ENCODE data around the gene USP30. TPM values are rescaled to one million over a fixed set of nuclear protein-coding genes. Genes with fewer than 3 reads are reported as not detected.

USP30 gene
- total RNA-seq, 1 donor: 10.1 TPM

DNA sequence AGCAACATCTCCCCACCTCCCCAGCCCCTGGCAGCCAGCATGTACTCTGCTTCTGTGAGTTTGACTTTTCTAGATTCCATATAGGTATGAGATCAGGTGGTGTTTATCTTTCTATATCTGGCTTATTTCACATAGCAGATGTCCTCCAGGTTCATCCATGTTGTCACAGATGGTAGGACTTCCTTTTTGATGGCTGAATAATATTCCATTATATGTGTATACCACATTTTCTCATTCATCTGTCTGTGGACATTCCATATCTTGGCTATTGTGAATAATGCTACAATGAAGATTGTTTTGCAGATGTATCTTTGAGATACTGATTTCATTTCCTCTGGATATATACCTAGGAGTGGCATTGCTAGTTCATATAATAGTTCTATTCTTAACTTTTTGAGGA lies 22.5 kb downstream of the USP30 start:
- Histone ChIP-seq H4K20me1 (ENCODE audit: insufficient read depth, low read length) (no peaks in the 10 kb centered on the region), H2AFZ (ENCODE audit: low read length) (no peak overlapping the region), H3K27ac (ENCODE audit: low read depth, low read length) (no peak overlapping the region), H3K36me3 (ENCODE audit: insufficient read depth, low read length) (peaks cover 21% of the 10 kb centered on the region), H3K9me3 (ENCODE audit: low read depth, low read length) (no peaks in the 10 kb centered on the region), H3K4me3 (ENCODE audit: insufficient read depth, low read length) (no peak overlapping the region), H3K4me1 (ENCODE audit: insufficient read depth, low read length) (no peaks in the 10 kb centered on the region), H3K27me3 (ENCODE audit: insufficient read depth, low read length) (no peaks in the 10 kb centered on the region), H3K4me2 (ENCODE audit: insufficient read depth, low read length) (no peak overlapping the region), H3K79me2 (ENCODE audit: insufficient read depth, low read length) (no peaks in the 10 kb centered on the region)
- TF ChIP-seq, protein P1, sequence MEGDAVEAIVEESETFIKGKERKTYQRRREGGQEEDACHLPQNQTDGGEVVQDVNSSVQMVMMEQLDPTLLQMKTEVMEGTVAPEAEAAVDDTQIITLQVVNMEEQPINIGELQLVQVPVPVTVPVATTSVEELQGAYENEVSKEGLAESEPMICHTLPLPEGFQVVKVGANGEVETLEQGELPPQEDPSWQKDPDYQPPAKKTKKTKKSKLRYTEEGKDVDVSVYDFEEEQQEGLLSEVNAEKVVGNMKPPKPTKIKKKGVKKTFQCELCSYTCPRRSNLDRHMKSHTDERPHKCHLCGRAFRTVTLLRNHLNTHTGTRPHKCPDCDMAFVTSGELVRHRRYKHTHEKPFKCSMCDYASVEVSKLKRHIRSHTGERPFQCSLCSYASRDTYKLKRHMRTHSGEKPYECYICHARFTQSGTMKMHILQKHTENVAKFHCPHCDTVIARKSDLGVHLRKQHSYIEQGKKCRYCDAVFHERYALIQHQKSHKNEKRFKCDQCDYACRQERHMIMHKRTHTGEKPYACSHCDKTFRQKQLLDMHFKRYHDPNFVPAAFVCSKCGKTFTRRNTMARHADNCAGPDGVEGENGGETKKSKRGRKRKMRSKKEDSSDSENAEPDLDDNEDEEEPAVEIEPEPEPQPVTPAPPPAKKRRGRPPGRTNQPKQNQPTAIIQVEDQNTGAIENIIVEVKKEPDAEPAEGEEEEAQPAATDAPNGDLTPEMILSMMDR (IDR thresholded peaks at IDR 0.05; ENCODE audit: extremely low read depth, low read depth, low read length): no peak
- no peak for DNase-seq (ENCODE audit: insufficient read length, low spot score, missing footprints)

DNA sequence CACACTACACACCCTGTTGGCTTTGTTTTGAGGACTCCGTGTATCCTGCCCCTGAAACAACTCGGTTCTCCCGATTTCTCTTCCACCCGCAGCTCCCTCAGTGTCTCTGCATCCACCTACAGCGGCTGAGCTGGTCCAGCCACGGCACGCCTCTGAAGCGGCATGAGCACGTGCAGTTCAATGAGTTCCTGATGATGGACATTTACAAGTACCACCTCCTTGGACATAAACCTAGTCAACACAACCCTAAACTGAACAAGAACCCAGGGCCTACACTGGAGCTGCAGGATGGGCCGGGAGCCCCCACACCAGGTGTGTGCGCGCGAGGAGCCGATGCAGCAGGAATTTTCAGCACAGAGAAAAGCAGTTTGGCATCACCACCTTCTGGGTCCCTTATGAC lies 30.4 kb downstream of the USP30 start:
- H3K27me3 ChIP-seq (ENCODE audit: insufficient read depth, low read length): no peaks in the 10 kb centered on the region
- no peaks in the 10 kb centered on the region for H4K20me1 ChIP-seq (ENCODE audit: insufficient read depth, low read length)
- H3K27ac ChIP-seq (ENCODE audit: low read depth, low read length): no peak overlapping the region
- H3K79me2 ChIP-seq (ENCODE audit: insufficient read depth, low read length): no peaks in the 10 kb centered on the region
- H3K36me3 ChIP-seq (ENCODE audit: insufficient read depth, low read length): peaks cover 40% of the 10 kb centered on the region
- no peak for DNase-seq (ENCODE audit: insufficient read length, low spot score, missing footprints)
- no peak overlapping the region for H2AFZ ChIP-seq (ENCODE audit: low read length)
- no peak overlapping the region for H3K4me2 ChIP-seq (ENCODE audit: insufficient read depth, low read length)
- TF ChIP-seq, protein P1 (IDR thresholded peaks at IDR 0.05; ENCODE audit: extremely low read depth, low read depth, low read length): no peak
- no peak overlapping the region for H3K4me3 ChIP-seq (ENCODE audit: insufficient read depth, low read length)
- H3K4me1 ChIP-seq (ENCODE audit: insufficient read depth, low read length): no peaks in the 10 kb centered on the region
- no peaks in the 10 kb centered on the region for H3K9me3 ChIP-seq (ENCODE audit: low read depth, low read length)

GRCh38 chr12:109084425-109084824 lies 32.0 kb downstream of the USP30 start:
- TF ChIP-seq, protein P1 (IDR thresholded peaks at IDR 0.05; ENCODE audit: extremely low read depth, low read depth, low read length): no peak
- DNase-seq (ENCODE audit: insufficient read length, low spot score, missing footprints): no peak
- Histone ChIP-seq H3K27me3 (ENCODE audit: insufficient read depth, low read length) (no peaks in the 10 kb centered on the region), H2AFZ (ENCODE audit: low read length) (no peak overlapping the region), H3K9me3 (ENCODE audit: low read depth, low read length) (no peaks in the 10 kb centered on the region), H3K79me2 (ENCODE audit: insufficient read depth, low read length) (no peaks in the 10 kb centered on the region), H3K4me1 (ENCODE audit: insufficient read depth, low read length) (no peaks in the 10 kb centered on the region), H3K27ac (ENCODE audit: low read depth, low read length) (no peak overlapping the region), H3K36me3 (ENCODE audit: insufficient read depth, low read length) (peaks cover 54% of the 10 kb centered on the region), H3K4me2 (ENCODE audit: insufficient read depth, low read length) (no peak overlapping the region), H3K4me3 (ENCODE audit: insufficient read depth, low read length) (no peak overlapping the region), H4K20me1 (ENCODE audit: insufficient read depth, low read length) (peaks cover 2% of the 10 kb centered on the region)

DNA sequence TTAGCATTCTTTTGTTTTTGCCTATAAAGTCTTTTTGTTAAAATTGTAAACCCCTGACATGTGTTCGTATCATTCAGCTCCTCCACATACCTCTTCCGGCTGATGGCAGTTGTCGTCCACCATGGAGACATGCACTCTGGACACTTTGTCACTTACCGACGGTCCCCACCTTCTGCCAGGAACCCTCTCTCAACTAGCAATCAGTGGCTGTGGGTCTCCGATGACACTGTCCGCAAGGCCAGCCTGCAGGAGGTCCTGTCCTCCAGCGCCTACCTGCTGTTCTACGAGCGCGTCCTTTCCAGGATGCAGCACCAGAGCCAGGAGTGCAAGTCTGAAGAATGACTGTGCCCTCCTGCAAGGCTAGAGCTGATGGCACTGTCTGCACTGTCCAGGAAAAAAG lies 33.2 kb downstream of the USP30 start:
- H3K27me3 ChIP-seq (ENCODE audit: insufficient read depth, low read length): no peaks in the 10 kb centered on the region
- peaks cover 2% of the 10 kb centered on the region for H3K79me2 ChIP-seq (ENCODE audit: insufficient read depth, low read length)
- H3K9me3 ChIP-seq (ENCODE audit: low read depth, low read length): no peaks in the 10 kb centered on the region
- peaks cover 58% of the 10 kb centered on the region for H3K36me3 ChIP-seq (ENCODE audit: insufficient read depth, low read length)
- H2AFZ ChIP-seq (ENCODE audit: low read length): no peak overlapping the region
- H4K20me1 ChIP-seq (ENCODE audit: insufficient read depth, low read length): peaks cover 2% of the 10 kb centered on the region
- no peak for DNase-seq (ENCODE audit: insufficient read length, low spot score, missing footprints)
- no peak overlapping the region for H3K4me2 ChIP-seq (ENCODE audit: insufficient read depth, low read length)
- no peak overlapping the region for H3K27ac ChIP-seq (ENCODE audit: low read depth, low read length)
- no peak overlapping the region for H3K4me3 ChIP-seq (ENCODE audit: insufficient read depth, low read length)
- H3K4me1 ChIP-seq (ENCODE audit: insufficient read depth, low read length): no peaks in the 10 kb centered on the region
- TF ChIP-seq, protein P1 (IDR thresholded peaks at IDR 0.05; ENCODE audit: extremely low read depth, low read depth, low read length): no peak

Data from osteoblast (primary cell).